Fibroblast of lung (primary cell): ENCODE results near the gene LTC4S. TPM values are rescaled to one million over a fixed set of nuclear protein-coding genes. Genes with fewer than 3 reads are reported as not detected.

Source experiments
- DNase-seq, 2 donors: peaks; one replicate each; pipeline versions ENCODE4 v3.0.0 to v3.0.0-alpha.2; 2010; ENCODE audit warnings: low read depth in 2 of 2
- H2AFZ ChIP-seq: 2 replicates; pipeline ENCODE4 v1.5.1; 2012; ENCODE audit warnings: low read length, control low read depth, inconsistent platforms
- H3K27ac ChIP-seq: 2 replicates; pipeline ENCODE4 v1.5.1; 2011; ENCODE audit warnings: low read length, control low read depth; ENCODE audit not compliant: insufficient read depth
- H3K27me3 ChIP-seq: 2 replicates; pipeline ENCODE4 v1.5.1; 2011; ENCODE audit warnings: mild to moderate bottlenecking, low read length; ENCODE audit not compliant: control insufficient read depth, insufficient read depth
- H3K36me3 ChIP-seq: 2 replicates; pipeline ENCODE4 v1.5.1; 2011; ENCODE audit warnings: low read length; ENCODE audit not compliant: control insufficient read depth, insufficient read depth
- H3K4me1 ChIP-seq: 2 replicates; pipeline ENCODE4 v1.5.1; 2011; ENCODE audit warnings: low read length; ENCODE audit not compliant: control insufficient read depth, insufficient read depth; ENCODE audit errors: extremely low read depth
- H3K4me2 ChIP-seq: 2 replicates; pipeline ENCODE4 v1.5.1; 2011; ENCODE audit warnings: low read length, control low read depth; ENCODE audit not compliant: insufficient read depth; ENCODE audit errors: extremely low read depth
- H3K4me3 ChIP-seq, 4 experiments: fragments of 200-600 bp in 1 of 4; sonication (generic) in 1 of 4; replicated peaks in 1 of 4; 2 replicates each; pipeline ENCODE4 v1.5.1; 2011 to 2016; ENCODE audit warnings: low read length in 4 of 4, low read depth in 3 of 4, mild to moderate bottlenecking in 3 of 4, control low read depth in 2 of 4, inconsistent platforms in 1 of 4, mixed read lengths in 1 of 4; ENCODE audit not compliant: insufficient read depth in 1 of 4; ENCODE audit errors: control extremely low read depth in 1 of 4
- H3K79me2 ChIP-seq: 2 replicates; pipeline ENCODE4 v1.5.1; 2012; ENCODE audit warnings: mild to moderate bottlenecking, low read length, inconsistent platforms; ENCODE audit not compliant: control insufficient read depth, insufficient read depth
- H3K9ac ChIP-seq: 2 replicates; pipeline ENCODE4 v1.5.1; 2011; ENCODE audit warnings: mild to moderate bottlenecking, low read length, control low read depth; ENCODE audit not compliant: insufficient read depth
- H3K9me3 ChIP-seq: 2 replicates; pipeline ENCODE4 v1.5.1; 2012; ENCODE audit warnings: low read depth, low read length; ENCODE audit not compliant: control insufficient read depth, insufficient read depth
- H4K20me1 ChIP-seq: 2 replicates; pipeline ENCODE4 v1.5.1; 2011; ENCODE audit warnings: low read length; ENCODE audit not compliant: control insufficient read depth, insufficient read depth; ENCODE audit errors: extremely low read depth
- CTCF ChIP-seq, 2 donors: IDR thresholded peaks in 1 of 2; conservative IDR thresholded peaks in 1 of 2; 1 replicate in 1 of 2; 2 replicates in 1 of 2; pipeline ENCODE4 v1.5.1; 2011 to 2012; ENCODE audit warnings: low read length in 2 of 2, control low read depth in 1 of 2, inconsistent platforms in 1 of 2, low read depth in 1 of 2, mild to moderate bottlenecking in 1 of 2
- EZH2 ChIP-seq: IDR thresholded peaks from 2 replicates; pipeline ENCODE4 v1.5.1; 2012; ENCODE audit warnings: low read length, control low read depth, mild to moderate bottlenecking; ENCODE audit errors: missing control alignments
- polyA plus RNA-seq, 2 donors: library from polyadenylated mRNA; depleted of rRNA in 1 of 2; stranded (reverse) in 1 of 2; unstranded in 1 of 2; fragments of >200 nt; gene quantifications; 2 replicates each; pipeline ENCODE4 v1.2.1, GENCODE V29; 2011 to 2012; ENCODE audit warnings: missing spikeins in 1 of 2
- total RNA-seq: library from RNA; depleted of rRNA; stranded (reverse); fragments of >200 nt; gene quantifications from 2 replicates; pipeline ENCODE4 v1.2.1, GENCODE V29; 2014

The LTC4S gene
- total and polyA plus RNA-seq, 2 donors (not counting 1 experiment from before 2014, with no cell fraction given), result 0.32 to 0.83 TPM

- Histone ChIP-seq H4K20me1 (no peaks in the 10 kb centered on the region), H3K27ac (no peak overlapping the region), H3K9me3 (no peaks in the 10 kb centered on the region), H3K79me2 (no peaks in the 10 kb centered on the region), H3K9ac (no peak overlapping the region), H3K27me3 (no peaks in the 10 kb centered on the region), H3K4me2 (no peak overlapping the region), H3K4me1 (no peaks in the 10 kb centered on the region), H3K36me3 (peaks cover 3% of the 10 kb centered on the region), H2AFZ (no peak overlapping the region), H3K4me3 (no peak overlapping the region)
- no peak for DNase-seq
- TF ChIP-seq CTCF (conservative IDR thresholded peaks at IDR 0.05 in 1 of 2, IDR thresholded peaks at IDR 0.05 in 1 of 2; ENCODE audit: low read depth in 1 of 2, low read length in 2 of 2), result no peak
- no peak for TF ChIP-seq EZH2
These were observed 11.9 kb upstream of the LTC4S start for GRCh38 chr5:179781846-179782245.

- H3K79me2 ChIP-seq, result no peaks in the 10 kb centered on the region
- DNase-seq, result no peak
- no peak overlapping the region for H3K9ac ChIP-seq
- H3K4me3 ChIP-seq, result no peak overlapping the region
- peaks cover 3% of the 10 kb centered on the region for H3K36me3 ChIP-seq
- H3K4me1 ChIP-seq, result no peaks in the 10 kb centered on the region
- H3K4me2 ChIP-seq, result no peak overlapping the region
- H3K27ac ChIP-seq, result no peak overlapping the region
- TF ChIP-seq CTCF (conservative IDR thresholded peaks at IDR 0.05 in 1 of 2, IDR thresholded peaks at IDR 0.05 in 1 of 2; ENCODE audit: low read depth in 1 of 2, low read length in 2 of 2) (no peak), EZH2 (no peak)
- H2AFZ ChIP-seq, result no peak overlapping the region
- H4K20me1 ChIP-seq, result no peaks in the 10 kb centered on the region
- no peaks in the 10 kb centered on the region for H3K9me3 ChIP-seq
- no peaks in the 10 kb centered on the region for H3K27me3 ChIP-seq
These were observed 10.7 kb upstream of the LTC4S start for GRCh38 chr5:179783128-179783527.

GRCh38 chr5:179786861-179787260, 6.9 kb upstream of the LTC4S start:
- H4K20me1 ChIP-seq, result no peaks in the 10 kb centered on the region

More at GRCh38 chr5:179786861-179787260, 6.9 kb upstream of the LTC4S start:
- Histone ChIP-seq H3K4me2 (no peak overlapping the region), H3K79me2 (no peaks in the 10 kb centered on the region), H3K27ac (no peak overlapping the region), H2AFZ (no peak overlapping the region), H3K4me1 (no peaks in the 10 kb centered on the region), H3K4me3 (no peak overlapping the region), H3K9ac (no peak overlapping the region), H3K27me3 (no peaks in the 10 kb centered on the region), H3K9me3 (no peaks in the 10 kb centered on the region), H3K36me3 (no peaks in the 10 kb centered on the region)
- TF ChIP-seq CTCF (conservative IDR thresholded peaks at IDR 0.05 in 1 of 2, IDR thresholded peaks at IDR 0.05 in 1 of 2; ENCODE audit: low read depth in 1 of 2, low read length in 2 of 2), result no peak
- TF ChIP-seq EZH2, result no peak
- no peak for DNase-seq
